GM12872 (cell line): Measurements from ENCODE around the gene LTN1.

Experiments used
- TF ChIP-seq, protein P1 (sequence below): IDR thresholded peaks from 3 replicates; pipeline ENCODE4 v1.5.1; 2011; ENCODE audit warnings: low read depth, mild to moderate bottlenecking, low read length, moderate library complexity; ENCODE audit not compliant: insufficient read depth

Gene LTN1

DNA sequence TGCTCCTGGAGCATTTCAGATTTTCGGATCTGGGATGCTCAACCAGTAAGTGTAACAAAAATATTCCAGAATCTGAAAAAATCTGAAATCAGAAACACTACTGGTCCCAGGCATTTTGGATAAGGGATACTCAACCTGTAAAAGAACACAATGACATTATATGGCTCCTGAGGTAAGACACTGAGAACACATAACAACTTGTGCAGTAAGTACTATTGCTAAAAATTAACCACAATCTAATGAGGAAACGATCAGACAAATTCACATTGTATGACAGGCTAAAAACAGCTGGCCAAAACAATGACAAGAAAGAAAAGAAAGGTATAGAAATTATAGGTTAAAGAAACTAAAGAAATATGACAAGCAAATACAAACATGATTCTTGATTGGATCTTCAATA is 54.9 kb downstream of the LTN1 start:
- TF ChIP-seq, protein P1, sequence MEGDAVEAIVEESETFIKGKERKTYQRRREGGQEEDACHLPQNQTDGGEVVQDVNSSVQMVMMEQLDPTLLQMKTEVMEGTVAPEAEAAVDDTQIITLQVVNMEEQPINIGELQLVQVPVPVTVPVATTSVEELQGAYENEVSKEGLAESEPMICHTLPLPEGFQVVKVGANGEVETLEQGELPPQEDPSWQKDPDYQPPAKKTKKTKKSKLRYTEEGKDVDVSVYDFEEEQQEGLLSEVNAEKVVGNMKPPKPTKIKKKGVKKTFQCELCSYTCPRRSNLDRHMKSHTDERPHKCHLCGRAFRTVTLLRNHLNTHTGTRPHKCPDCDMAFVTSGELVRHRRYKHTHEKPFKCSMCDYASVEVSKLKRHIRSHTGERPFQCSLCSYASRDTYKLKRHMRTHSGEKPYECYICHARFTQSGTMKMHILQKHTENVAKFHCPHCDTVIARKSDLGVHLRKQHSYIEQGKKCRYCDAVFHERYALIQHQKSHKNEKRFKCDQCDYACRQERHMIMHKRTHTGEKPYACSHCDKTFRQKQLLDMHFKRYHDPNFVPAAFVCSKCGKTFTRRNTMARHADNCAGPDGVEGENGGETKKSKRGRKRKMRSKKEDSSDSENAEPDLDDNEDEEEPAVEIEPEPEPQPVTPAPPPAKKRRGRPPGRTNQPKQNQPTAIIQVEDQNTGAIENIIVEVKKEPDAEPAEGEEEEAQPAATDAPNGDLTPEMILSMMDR: no peak

DNA sequence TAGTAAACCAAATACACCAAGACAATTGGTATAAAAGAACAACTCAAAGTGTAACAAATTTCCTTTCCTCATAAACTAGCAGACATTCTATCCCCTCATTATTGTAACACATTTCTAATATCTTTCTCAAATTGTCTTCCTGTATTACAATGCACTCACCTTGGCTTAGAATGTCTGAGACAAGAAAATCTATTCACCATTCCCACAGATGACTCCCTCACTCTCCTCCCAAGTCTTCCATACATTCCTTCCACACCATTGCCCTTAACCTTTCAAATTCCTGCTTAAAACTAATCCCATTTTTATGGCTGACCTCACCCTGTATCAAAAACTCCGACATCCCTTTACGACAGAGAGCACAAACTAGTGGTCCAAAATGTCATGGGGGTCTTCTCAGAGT is 56.0 kb downstream of the LTN1 start:
- TF ChIP-seq, protein P1: no peak

DNA sequence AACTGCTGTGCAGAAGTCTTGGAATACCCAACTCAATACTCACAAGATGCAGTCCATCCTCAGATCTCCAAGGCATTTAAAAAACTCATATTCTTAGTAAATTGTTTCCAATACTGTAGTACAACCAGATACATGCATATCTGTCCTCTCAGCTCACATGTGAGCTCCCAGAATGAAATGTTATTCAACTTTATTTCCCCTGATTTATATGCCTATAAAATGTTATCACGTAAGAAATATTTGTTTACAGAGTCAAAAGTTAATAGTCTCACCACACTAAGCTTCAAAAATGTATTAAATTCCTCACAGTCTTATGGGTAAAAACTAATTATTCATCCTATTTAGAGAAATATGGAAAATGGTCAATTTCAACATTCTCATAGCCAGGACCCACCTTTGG is 56.6 kb downstream of the LTN1 start:
- TF ChIP-seq, protein P1: no peak

DNA sequence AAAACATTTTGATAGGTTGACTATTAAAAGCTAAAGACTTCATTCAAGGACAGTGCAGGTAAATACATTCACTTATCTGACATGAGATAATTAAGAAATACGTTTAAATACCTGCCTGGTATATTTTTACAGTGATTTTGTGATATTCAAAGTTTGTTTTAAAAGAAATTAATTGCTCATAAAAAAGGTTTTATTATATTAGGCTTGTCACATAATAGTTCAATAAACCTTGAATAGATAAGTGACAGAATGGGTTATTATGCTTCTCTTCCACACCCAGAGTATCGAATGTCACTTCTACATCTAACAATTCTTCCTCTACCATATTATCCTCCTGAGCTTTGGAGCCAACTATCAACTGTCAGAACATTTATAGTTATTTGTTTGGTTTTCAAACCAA is 60.0 kb downstream of the LTN1 start:
- TF ChIP-seq, protein P1: no peak

DNA sequence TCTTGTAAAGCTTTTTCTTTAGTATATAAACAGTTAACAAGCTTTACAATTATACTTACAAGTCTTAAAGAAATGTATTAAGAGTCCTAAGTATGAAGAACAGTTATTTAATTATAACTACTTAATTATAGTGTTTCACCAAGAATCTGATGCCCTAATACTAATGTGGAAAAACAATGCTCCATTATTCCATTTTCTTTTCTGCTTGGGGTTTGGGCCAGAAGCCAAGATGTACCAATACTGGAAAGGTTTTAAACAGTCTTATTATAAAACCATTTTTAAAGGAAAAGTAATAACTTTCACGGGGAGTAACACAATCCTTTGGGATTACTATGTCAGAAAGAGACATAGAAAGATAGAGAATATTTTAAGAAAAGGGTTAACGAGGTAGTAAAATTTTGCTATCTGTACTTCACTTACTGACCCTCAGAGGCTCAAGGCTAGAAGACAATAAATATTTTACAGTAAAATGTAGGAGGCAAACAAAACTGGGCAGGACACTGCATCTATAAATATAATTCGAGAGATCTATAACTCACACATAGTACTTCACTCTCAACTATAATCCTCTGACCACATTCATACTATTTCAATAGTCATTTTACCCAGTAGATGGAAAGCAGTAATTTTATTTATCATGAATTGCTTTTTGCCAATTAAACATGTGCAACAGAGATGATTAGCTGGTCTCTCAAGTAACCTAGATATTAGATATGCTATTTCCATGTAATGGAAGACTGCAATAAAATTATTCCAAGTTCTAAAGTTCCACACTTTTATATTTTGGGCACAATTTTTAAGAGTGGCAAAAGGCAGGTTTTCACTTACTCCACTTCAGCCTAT is 63.9 kb downstream of the LTN1 start:
- TF ChIP-seq, protein P1: no peak

DNA sequence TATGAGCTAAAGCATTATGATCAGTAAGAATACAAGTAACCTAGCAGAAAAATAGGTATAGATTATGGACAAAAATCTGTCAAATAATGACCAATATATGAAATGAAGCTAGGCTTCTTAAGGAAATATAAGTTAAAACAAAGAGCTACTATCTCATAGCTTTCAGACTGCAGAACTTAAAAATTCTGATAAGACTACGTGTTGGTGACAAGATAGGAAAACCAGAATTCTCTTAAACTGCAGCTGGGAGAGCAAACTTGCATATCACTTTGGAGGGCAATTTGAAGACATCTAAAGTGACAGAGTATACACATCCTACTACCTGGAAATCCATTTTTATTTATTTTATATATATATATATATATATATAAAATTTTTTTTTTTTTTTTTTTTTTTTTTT is 65.5 kb downstream of the LTN1 start:
- TF ChIP-seq, protein P1: no peak

DNA sequence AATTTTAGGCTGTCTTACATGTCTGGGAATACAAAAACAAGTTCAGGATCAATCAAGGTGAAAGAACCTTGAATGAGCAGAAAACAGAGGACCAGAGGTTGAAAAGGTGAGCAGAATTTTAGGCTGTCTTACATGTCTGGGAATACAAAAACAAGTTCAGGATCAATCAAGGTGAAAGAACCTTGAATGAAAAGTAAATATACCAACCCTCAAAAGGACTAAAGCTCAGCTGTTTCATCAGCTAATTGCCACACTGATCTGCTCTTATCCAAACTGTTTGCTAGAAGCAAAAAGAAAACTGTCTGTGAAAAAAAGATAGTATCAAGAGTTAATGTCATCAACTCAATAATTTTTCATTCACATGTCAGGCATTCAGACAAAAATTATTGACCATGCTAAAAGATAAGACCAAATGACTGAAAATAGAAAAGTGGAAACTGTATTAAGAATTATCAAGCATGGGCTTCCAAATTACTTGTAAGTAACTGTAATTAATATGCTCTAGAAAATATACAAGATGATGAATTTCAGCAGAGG is 69.2 kb downstream of the LTN1 start:
- TF ChIP-seq, protein P1: no peak
